ENCODE data around the gene MSI2.
A peak's percentile ranks its signal among the peaks of the same experiment; 100 is the strongest.

DNA sequence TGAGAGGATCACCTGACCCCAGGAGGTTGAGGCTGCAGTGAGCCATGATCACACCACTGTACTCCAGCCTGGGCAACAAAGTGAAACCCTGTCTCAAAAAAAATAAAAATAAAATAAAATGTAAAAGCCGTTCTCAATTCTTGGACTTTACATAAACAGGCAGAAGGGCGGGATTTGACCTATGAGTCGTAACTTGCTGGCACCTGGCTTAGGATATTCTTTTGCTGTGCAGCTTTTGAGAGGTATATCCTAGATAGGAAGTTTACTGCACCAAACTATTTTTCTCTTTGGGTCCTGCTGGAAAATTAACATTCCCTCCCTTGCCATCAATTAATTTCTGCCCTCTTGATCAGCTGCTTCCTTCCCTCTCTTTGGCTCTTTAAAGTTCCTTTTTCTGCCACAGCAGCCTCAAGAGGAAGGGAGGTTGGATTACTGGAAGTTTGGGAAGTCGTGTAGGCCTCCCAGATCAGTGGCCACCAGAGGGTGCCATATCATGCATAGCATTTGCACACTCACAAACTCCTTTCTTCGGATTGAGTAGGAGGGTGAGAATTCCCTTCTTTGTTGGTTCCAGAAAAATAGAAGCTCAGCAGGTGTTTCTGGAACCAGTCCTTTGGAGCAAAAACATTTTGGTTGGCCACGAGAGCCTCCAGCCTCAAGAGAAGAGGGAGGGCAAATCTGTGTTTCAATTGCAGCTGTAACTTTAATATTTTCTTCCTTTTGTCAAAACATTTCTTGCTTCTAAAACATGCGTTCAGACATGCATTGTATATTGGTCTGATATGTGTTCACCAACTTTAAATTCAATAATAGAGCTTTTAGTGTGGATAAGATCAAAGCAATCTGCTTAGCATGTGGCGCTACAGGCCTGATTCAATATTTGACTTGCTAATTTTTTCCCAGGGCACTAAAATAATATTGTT is 341.5 kb downstream of the MSI2 start:
- TF ChIP-seq, protein P1, sequence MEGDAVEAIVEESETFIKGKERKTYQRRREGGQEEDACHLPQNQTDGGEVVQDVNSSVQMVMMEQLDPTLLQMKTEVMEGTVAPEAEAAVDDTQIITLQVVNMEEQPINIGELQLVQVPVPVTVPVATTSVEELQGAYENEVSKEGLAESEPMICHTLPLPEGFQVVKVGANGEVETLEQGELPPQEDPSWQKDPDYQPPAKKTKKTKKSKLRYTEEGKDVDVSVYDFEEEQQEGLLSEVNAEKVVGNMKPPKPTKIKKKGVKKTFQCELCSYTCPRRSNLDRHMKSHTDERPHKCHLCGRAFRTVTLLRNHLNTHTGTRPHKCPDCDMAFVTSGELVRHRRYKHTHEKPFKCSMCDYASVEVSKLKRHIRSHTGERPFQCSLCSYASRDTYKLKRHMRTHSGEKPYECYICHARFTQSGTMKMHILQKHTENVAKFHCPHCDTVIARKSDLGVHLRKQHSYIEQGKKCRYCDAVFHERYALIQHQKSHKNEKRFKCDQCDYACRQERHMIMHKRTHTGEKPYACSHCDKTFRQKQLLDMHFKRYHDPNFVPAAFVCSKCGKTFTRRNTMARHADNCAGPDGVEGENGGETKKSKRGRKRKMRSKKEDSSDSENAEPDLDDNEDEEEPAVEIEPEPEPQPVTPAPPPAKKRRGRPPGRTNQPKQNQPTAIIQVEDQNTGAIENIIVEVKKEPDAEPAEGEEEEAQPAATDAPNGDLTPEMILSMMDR (IDR thresholded peaks at IDR 0.05): peak; percentile 39 to 67 (median 51)
- no peak for TF ChIP-seq POLR2A (IDR thresholded peaks at IDR 0.05)
